Panc1 (cell line): ENCODE results near the gene EPS8L1. TPM values are rescaled to one million over a fixed set of nuclear protein-coding genes. Genes with fewer than 3 reads are reported as not detected.

ENCODE experiments used
- ATAC-seq: fragments of 200-7000 bp; cut with Tn5 transposase; 2 replicates; pipeline ENCODE4 v1.9.1; 2020; ENCODE audit warnings: mild to moderate bottlenecking, moderate library complexity
- BruUV-seq: library from RNA; stranded (reverse); fragments of 400-500 nt; replicated peaks from 2 replicates; lab custom pipeline; 2021; lab: Mats Ljungman, UMichigan
- CTCF ChIA-PET: fragments of 300-600 bp; sonication (Branson Sonifier 250); formaldehyde crosslinking; loops from one replicate; lab custom pipeline; 2022; ENCODE audit warnings: antibody characterized with exemption; lab: Charles Lee
- POLR2A ChIA-PET: fragments of 300-600 bp; sonication (Branson Sonifier 250); formaldehyde crosslinking; loops from one replicate; lab custom pipeline; 2022; ENCODE audit warnings: antibody characterized with exemption; lab: Charles Lee
- DNase-seq: peaks from one replicate; pipeline ENCODE4 v3.0.0-alpha.2; 2010; ENCODE audit warnings: low read depth, low spot score
- H3K27ac ChIP-seq: 2 replicates; pipeline ENCODE4 v1.5.1; 2011; ENCODE audit warnings: mild to moderate bottlenecking, low read length, inconsistent platforms
- H3K27me3 ChIP-seq: fragments of 200-500 bp; sonication (Bioruptor generic); 2 replicates; pipeline ENCODE4 v1.6.0; 2014; ENCODE audit warnings: low read length, inconsistent platforms; ENCODE audit not compliant: control insufficient read depth, insufficient read depth
- H3K36me3 ChIP-seq: fragments of 200-500 bp; sonication (Bioruptor generic); 2 replicates; pipeline ENCODE4 v1.5.1; 2014; ENCODE audit warnings: inconsistent platforms, mild to moderate bottlenecking, low read length, moderate library complexity; ENCODE audit not compliant: control insufficient read depth, insufficient read depth
- H3K4me1 ChIP-seq: 2 replicates; pipeline ENCODE4 v1.5.1; 2011; ENCODE audit warnings: inconsistent platforms, mild to moderate bottlenecking, low read length, moderate library complexity; ENCODE audit not compliant: control insufficient read depth, insufficient read depth
- H3K4me3 ChIP-seq, 2 experiments: 2 replicates each; pipeline ENCODE4 v1.5.1; 2011 to 2012; ENCODE audit warnings: low read depth in 2 of 2, low read length in 2 of 2, mild to moderate bottlenecking in 2 of 2, inconsistent platforms in 1 of 2, moderate library complexity in 1 of 2
- H3K9me3 ChIP-seq: fragments of 200-500 bp; sonication (Bioruptor generic); 2 replicates; pipeline ENCODE4 v1.5.1; 2014; ENCODE audit warnings: low read depth, mild to moderate bottlenecking, inconsistent platforms, low read length, moderate library complexity; ENCODE audit not compliant: control insufficient read depth, insufficient read depth
- POLR2AphosphoS5 ChIP-seq: IDR thresholded peaks from 2 replicates; pipeline ENCODE4 v1.6.1; 2012; ENCODE audit warnings: mild to moderate bottlenecking, low read depth, low read length, moderate library complexity
- SIN3A ChIP-seq: IDR thresholded peaks from 2 replicates; pipeline ENCODE4 v1.6.1; 2012; ENCODE audit warnings: low read depth, mild to moderate bottlenecking, low read length, moderate library complexity, borderline replicate concordance; ENCODE audit not compliant: insufficient read depth
- TCF7L2 ChIP-seq: IDR thresholded peaks from 2 replicates; pipeline ENCODE4 v1.6.1; 2011; ENCODE audit warnings: mild to moderate bottlenecking, low read depth, low read length, inconsistent platforms
- in situ Hi-C: cut with HindIII; loops from 2 replicates; pipeline ENCODE4 v1.10.0; 2016; ENCODE audit warnings: low sequenced_read_pairs, low pct_unique_long_range_greater_than_20kb
- intact Hi-C: fragments of 100-400 bp; cut with micrococcal nuclease; formaldehyde crosslinking; loops from one replicate; pipeline ENCODE4 v1.10.0; 2022; ENCODE audit not compliant: unreplicated experiment
- total RNA-seq: library from RNA; stranded (reverse); gene quantifications from one replicate; pipeline ENCODE4 v1.2.1, GENCODE V29; 2021; ENCODE audit not compliant: unreplicated experiment
- TF ChIP-seq, protein P1 (sequence below): fragments of 450-650 bp; IDR thresholded peaks from 2 replicates; pipeline ENCODE4 v1.5.1; 2017; ENCODE audit warnings: mild to moderate bottlenecking
- TF ChIP-seq, protein P2 (sequence below), 2 experiments: IDR thresholded peaks; 2 replicates each; pipeline ENCODE4 v1.6.1; 2011 to 2012; ENCODE audit warnings: low read depth in 2 of 2, control low read depth in 1 of 2, low read length in 1 of 2, mild to moderate bottlenecking in 1 of 2, moderate library complexity in 1 of 2; ENCODE audit not compliant: insufficient read depth in 1 of 2

EPS8L1 gene
- total RNA-seq, 1 experiment from 2014 or later: 11.0 TPM

GRCh38 chr19:55077106-55077505 lies 1.4 kb downstream of the EPS8L1 start:
- CTCF ChIA-PET: no interaction called here
- intact Hi-C loops: no loop called here

DNA sequence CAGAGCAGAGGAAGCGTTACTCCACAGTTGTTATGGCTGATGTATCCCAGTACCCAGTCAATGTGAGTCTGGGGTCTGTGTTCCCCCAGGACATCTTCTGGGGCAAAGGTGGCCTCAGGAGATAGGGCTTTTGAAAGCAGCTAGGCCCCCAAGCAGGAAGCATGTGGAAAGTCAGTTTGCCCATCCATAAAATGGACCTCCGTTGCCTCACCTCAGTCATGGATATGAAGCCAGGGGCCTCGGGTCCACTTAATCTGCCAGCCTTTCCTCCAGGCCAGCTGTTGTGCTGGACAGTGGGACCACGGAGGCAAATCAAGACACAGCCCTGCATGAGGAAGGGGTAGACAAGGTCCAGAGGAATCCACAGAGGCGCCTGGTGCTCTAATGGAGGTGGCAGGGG lies 3.3 kb downstream of the EPS8L1 start:
- H3K27ac ChIP-seq: no peak overlapping the region
- ChIA-PET POLR2A (no interaction called here), CTCF (no interaction called here)
- BruUV-seq: no TSS peak
- TF ChIP-seq POLR2AphosphoS5: no peak
- no peak for TF ChIP-seq SIN3A
- TF ChIP-seq TCF7L2: no peak
- TF ChIP-seq, protein P1, sequence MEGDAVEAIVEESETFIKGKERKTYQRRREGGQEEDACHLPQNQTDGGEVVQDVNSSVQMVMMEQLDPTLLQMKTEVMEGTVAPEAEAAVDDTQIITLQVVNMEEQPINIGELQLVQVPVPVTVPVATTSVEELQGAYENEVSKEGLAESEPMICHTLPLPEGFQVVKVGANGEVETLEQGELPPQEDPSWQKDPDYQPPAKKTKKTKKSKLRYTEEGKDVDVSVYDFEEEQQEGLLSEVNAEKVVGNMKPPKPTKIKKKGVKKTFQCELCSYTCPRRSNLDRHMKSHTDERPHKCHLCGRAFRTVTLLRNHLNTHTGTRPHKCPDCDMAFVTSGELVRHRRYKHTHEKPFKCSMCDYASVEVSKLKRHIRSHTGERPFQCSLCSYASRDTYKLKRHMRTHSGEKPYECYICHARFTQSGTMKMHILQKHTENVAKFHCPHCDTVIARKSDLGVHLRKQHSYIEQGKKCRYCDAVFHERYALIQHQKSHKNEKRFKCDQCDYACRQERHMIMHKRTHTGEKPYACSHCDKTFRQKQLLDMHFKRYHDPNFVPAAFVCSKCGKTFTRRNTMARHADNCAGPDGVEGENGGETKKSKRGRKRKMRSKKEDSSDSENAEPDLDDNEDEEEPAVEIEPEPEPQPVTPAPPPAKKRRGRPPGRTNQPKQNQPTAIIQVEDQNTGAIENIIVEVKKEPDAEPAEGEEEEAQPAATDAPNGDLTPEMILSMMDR: no peak
- TF ChIP-seq, protein P2, sequence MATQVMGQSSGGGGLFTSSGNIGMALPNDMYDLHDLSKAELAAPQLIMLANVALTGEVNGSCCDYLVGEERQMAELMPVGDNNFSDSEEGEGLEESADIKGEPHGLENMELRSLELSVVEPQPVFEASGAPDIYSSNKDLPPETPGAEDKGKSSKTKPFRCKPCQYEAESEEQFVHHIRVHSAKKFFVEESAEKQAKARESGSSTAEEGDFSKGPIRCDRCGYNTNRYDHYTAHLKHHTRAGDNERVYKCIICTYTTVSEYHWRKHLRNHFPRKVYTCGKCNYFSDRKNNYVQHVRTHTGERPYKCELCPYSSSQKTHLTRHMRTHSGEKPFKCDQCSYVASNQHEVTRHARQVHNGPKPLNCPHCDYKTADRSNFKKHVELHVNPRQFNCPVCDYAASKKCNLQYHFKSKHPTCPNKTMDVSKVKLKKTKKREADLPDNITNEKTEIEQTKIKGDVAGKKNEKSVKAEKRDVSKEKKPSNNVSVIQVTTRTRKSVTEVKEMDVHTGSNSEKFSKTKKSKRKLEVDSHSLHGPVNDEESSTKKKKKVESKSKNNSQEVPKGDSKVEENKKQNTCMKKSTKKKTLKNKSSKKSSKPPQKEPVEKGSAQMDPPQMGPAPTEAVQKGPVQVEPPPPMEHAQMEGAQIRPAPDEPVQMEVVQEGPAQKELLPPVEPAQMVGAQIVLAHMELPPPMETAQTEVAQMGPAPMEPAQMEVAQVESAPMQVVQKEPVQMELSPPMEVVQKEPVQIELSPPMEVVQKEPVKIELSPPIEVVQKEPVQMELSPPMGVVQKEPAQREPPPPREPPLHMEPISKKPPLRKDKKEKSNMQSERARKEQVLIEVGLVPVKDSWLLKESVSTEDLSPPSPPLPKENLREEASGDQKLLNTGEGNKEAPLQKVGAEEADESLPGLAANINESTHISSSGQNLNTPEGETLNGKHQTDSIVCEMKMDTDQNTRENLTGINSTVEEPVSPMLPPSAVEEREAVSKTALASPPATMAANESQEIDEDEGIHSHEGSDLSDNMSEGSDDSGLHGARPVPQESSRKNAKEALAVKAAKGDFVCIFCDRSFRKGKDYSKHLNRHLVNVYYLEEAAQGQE (IDR thresholded peaks at IDR 0.05; ENCODE audit: insufficient read depth in 1 of 2, low read depth in 2 of 2, low read length in 1 of 2): no peak
- peaks cover 2% of the 10 kb centered on the region; the same call in 1 of the 2 replicates for H3K4me1 ChIP-seq
- intact Hi-C loops (no loop called here), in situ Hi-C loops (no loop called here)
- H3K9me3 ChIP-seq: no peaks in the 10 kb centered on the region
- H3K4me3 ChIP-seq: no peak overlapping the region
- ATAC-seq (no peak), DNase-seq (no peak)
- no peaks in the 10 kb centered on the region for H3K36me3 ChIP-seq
- H3K27me3 ChIP-seq: no peaks in the 10 kb centered on the region

More at GRCh38 chr19:55077106-55077505, 1.4 kb downstream of the EPS8L1 start:
- no TSS peak for BruUV-seq
- ATAC-seq (no peak), DNase-seq (no peak)
- POLR2A ChIA-PET: interaction anchor here (0.6 kb wide), 1 partner anchor 114 kb away, joined by 3 read pairs; no protein-coding TSS in a partner anchor
- no peak overlapping the region for H3K27ac ChIP-seq
- TF ChIP-seq SIN3A (no peak), TCF7L2 (no peak), POLR2AphosphoS5 (no peak)
- TF ChIP-seq, protein P2 (IDR thresholded peaks at IDR 0.05; ENCODE audit: insufficient read depth in 1 of 2, low read depth in 2 of 2, low read length in 1 of 2): no peak
- TF ChIP-seq, protein P1: no peak
- in situ Hi-C loops: no loop called here
- no peaks in the 10 kb centered on the region for H3K27me3 ChIP-seq
- peaks cover 2% of the 10 kb centered on the region; the same call in 1 of the 2 replicates for H3K4me1 ChIP-seq
- no peaks in the 10 kb centered on the region for H3K36me3 ChIP-seq
- H3K4me3 ChIP-seq: no peak overlapping the region
- no peaks in the 10 kb centered on the region for H3K9me3 ChIP-seq
